Mesenteric fat pad (tissue), 1 donor: ENCODE measurements around the gene USP36. TPM values are rescaled to one million over a fixed set of nuclear protein-coding genes. Genes with fewer than 3 reads are reported as not detected.
A peak's percentile ranks its signal among the peaks of the same experiment; 100 is the strongest.
"Not testable (repeated sequence)": the region's sequence is repeated elsewhere in the genome, so short reads cannot be mapped to it uniquely, and the experiment has no call there.

Experiments used
- DNase-seq: peaks from one replicate; pipeline ENCODE4 v3.0.0-alpha.2; 2020; ENCODE audit warnings: low spot score
- long read RNA-seq: library from polyadenylated mRNA; unstranded; transcript quantifications from one replicate; pipeline ENCODE4 v2.0.0, GENCODE V29; 2020
- total RNA-seq: library from RNA; stranded (reverse); fragmentation: NEBNext Ultra II Directional; extraction: Animal tissue kit (Norgen Biotek cat#: 25700); gene quantifications from one replicate; pipeline ENCODE4 v1.2.1, GENCODE V29; 2021
- donor health status: DM: yes; HTN: yes; CAD: no.

USP36 gene
- total RNA-seq: 93.9 TPM
- long read RNA-seq, partial matches to known transcripts: 15 of 38 reads
- long read RNA-seq, other reads (novel, unspliced or antisense): 23 of 38 reads

- DNase-seq: peak; percentile 100
These were observed at the start of gene USP36 for GRCh38 chr17:78840780-78841611. TSS of gene USP36 (minus strand) at chr17:78840814. CDS start at chr17:78836363, 4,451 bp downstream.

- DNase-seq: not testable (repeated sequence)
These were observed 49.5 kb upstream of the USP36 start for GRCh38 chr17:78890096-78890495.

GRCh38 chr17:78889531-78889930 lies 48.9 kb upstream of the USP36 start:
- DNase-seq: no peak

- no peak for DNase-seq
These were observed 48.4 kb upstream of the USP36 start for GRCh38 chr17:78888941-78889518.

GRCh38 chr17:78886954-78887353 lies 46.3 kb upstream of the USP36 start:
- DNase-seq: no peak

- no peak for DNase-seq
These were observed 45.3 kb upstream of the USP36 start for GRCh38 chr17:78885956-78886355.

GRCh38 chr17:78884876-78885667 lies 44.5 kb upstream of the USP36 start:
- DNase-seq: no peak

GRCh38 chr17:78884148-78884825 lies 43.7 kb upstream of the USP36 start:
- DNase-seq: no peak

- DNase-seq: no peak
These were observed 43.0 kb upstream of the USP36 start for GRCh38 chr17:78883533-78884131.

GRCh38 chr17:78883089-78883532 lies 42.5 kb upstream of the USP36 start:
- no peak for DNase-seq

- no peak for DNase-seq
These were observed 42.0 kb upstream of the USP36 start for GRCh38 chr17:78882540-78883088.

GRCh38 chr17:78879635-78880186 lies 39.1 kb upstream of the USP36 start:
- no peak for DNase-seq

- DNase-seq: no peak
These were observed 38.4 kb upstream of the USP36 start for GRCh38 chr17:78878871-78879527.

- DNase-seq: no peak
These were observed 37.6 kb upstream of the USP36 start for GRCh38 chr17:78878261-78878660.

- DNase-seq: not testable (repeated sequence)
These were observed 36.4 kb upstream of the USP36 start for GRCh38 chr17:78876954-78877517.

GRCh38 chr17:78876094-78876597 lies 35.5 kb upstream of the USP36 start:
- DNase-seq: no peak

GRCh38 chr17:78875363-78876093 lies 34.9 kb upstream of the USP36 start:
- DNase-seq: no peak
